ENCODE data around the gene FOXE1. TPM values are rescaled to one million over a fixed set of nuclear protein-coding genes. Genes with fewer than 3 reads are reported as not detected.

Gene FOXE1
- total RNA-seq, 2 experiments from 2014 or later = not detected

- H3K36me3 Mint-ChIP-seq = no peaks in the 10 kb centered on the region
- H3K27ac Mint-ChIP-seq = no peak overlapping the region
- H3K9me3 Mint-ChIP-seq = no peaks in the 10 kb centered on the region
- H3K27me3 Mint-ChIP-seq = peaks cover 63% of the 10 kb centered on the region
- no peak for DNase-seq
- no peak overlapping the region for H3K4me3 Mint-ChIP-seq
- no peaks in the 10 kb centered on the region for H3K4me1 Mint-ChIP-seq
These were observed 12.5 kb upstream of the FOXE1 start for GRCh38 chr9:97840521-97840920.

- DNase-seq = no peak
- Mint-ChIP-seq H3K27ac (no peak overlapping the region), H3K27me3 (peaks cover 71% of the 10 kb centered on the region), H3K9me3 (no peaks in the 10 kb centered on the region), H3K4me1 (peaks cover under 1% of the 10 kb centered on the region), H3K36me3 (no peaks in the 10 kb centered on the region), H3K4me3 (no peak overlapping the region)
These were observed 10.1 kb upstream of the FOXE1 start for GRCh38 chr9:97842960-97843359.

DNA sequence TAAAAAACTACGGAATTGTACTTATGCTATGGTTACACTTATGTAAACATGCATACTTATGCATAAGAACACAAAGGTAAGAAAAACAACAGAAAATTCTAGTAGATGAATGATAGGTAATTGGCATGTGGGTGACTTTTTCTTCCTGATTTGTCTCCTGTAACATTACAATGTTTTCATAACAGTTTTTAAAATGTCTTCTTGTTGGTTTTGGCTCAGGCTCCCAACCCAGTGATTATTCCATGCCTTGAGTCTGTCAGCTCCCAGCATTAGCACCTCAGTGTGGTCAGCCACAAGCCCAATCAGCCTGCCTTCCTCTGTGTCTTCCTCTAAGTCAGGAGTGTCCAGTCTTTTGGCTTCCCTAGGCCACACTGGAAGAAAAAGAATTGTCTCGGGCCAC is 7.9 kb upstream of the FOXE1 start:
- Mint-ChIP-seq H3K4me3 (no peak overlapping the region), H3K9me3 (no peaks in the 10 kb centered on the region), H3K4me1 (peaks cover 14% of the 10 kb centered on the region), H3K27me3 (peaks cover 83% of the 10 kb centered on the region), H3K36me3 (no peaks in the 10 kb centered on the region), H3K27ac (no peak overlapping the region)
- no peak for DNase-seq

- Mint-ChIP-seq H3K9me3 (no peaks in the 10 kb centered on the region), H3K4me1 (peaks cover 14% of the 10 kb centered on the region), H3K36me3 (no peaks in the 10 kb centered on the region), H3K27ac (no peak overlapping the region), H3K4me3 (no peak overlapping the region), H3K27me3 (peaks cover 83% of the 10 kb centered on the region)
- DNase-seq = no peak
These were observed 7.3 kb upstream of the FOXE1 start for GRCh38 chr9:97845763-97846162.

DNA sequence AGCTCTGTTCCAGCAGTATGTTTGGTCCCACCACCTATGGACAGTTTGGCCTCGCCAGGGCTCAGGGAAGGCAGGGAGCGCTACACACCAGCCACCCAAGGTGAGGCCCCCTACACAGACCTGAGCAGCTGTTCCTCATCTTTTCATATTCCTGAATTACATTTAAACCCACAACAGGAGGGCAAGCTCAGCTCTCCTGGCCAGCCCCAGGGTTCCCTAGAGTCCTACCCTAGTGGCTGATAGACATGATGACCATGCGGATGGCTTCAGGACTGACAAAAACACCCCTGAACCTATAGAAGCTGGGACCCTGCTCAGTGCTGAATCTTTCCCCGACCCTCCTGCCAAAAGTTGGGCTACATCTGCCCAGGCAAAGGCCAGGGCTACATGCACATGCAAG is 6.7 kb upstream of the FOXE1 start:
- Mint-ChIP-seq H3K27ac (no peak overlapping the region), H3K36me3 (no peaks in the 10 kb centered on the region)
- DNase-seq = no peak

GRCh38 chr9:97847474-97848214 is 5.4 kb upstream of the FOXE1 start:
- Mint-ChIP-seq H3K27me3 (peaks cover 89% of the 10 kb centered on the region), H3K27ac (no peak overlapping the region), H3K36me3 (no peaks in the 10 kb centered on the region), H3K4me1 (peaks cover 17% of the 10 kb centered on the region), H3K9me3 (no peaks in the 10 kb centered on the region), H3K4me3 (no peak overlapping the region)
- no peak for DNase-seq

More for the DNA sequence above, 6.7 kb upstream of the FOXE1 start:
- no peak overlapping the region for H3K4me3 Mint-ChIP-seq
- H3K9me3 Mint-ChIP-seq = no peaks in the 10 kb centered on the region
- H3K27me3 Mint-ChIP-seq = peaks cover 83% of the 10 kb centered on the region
- H3K4me1 Mint-ChIP-seq = peaks cover 14% of the 10 kb centered on the region

DNA sequence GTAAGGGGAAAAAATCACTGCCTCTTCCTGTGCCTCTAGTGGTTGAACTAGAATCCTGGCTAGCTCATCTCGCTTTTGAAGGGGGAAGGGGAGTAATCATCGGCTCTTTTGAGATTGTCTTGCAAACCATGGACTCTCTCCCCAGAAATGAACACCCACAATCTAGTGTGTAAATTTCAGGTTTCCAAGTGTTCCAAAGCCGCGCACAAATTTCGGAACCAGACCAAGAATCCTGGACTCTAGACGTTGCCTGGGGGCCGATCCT is 4.9 kb upstream of the FOXE1 start:
- Mint-ChIP-seq H3K27me3 (peaks cover 87% of the 10 kb centered on the region), H3K4me3 (peak overlapping the region; percentile 12), H3K27ac (no peak overlapping the region), H3K9me3 (no peaks in the 10 kb centered on the region), H3K4me1 (peaks cover 17% of the 10 kb centered on the region), H3K36me3 (no peaks in the 10 kb centered on the region)
- no peak for DNase-seq

DNA sequence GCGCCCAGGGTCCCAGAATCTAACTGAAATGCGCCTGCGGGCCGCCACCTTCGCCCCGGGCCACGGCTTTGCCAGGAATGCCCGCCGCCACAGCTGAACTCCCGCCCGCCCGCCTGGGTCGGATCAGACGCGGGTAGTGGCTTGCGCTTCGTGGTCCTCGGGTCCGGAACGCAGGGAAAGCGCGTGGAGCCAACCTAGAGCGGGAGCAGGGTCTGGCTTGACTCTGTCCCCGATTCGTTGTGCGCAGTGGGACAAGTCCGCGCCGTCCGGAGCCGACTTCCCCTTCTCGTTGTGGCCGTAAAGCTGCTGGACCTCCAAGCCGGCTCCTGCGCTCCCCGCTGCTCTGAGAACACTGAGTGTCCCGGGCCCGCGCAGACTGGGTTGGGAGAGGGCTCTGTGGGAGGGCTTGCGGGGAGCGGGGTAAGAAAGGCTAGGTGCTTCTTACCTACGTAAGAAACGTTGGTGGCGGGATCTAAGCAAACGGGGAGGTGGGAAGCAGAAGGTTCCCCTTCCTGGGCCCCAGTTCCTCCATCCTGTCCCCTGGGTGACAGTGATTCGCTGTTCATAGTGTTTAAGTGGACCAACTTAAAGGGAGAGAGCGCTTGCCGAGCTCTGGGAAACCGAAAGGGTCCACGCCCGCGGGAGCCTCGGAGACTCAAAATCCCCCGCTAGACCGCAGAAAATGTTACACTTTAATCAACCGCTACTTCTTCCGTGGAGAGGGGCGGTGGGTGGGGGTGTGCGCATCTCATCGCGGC is 4.4 kb upstream of the FOXE1 start:
- Mint-ChIP-seq H3K9me3 (no peaks in the 10 kb centered on the region), H3K4me1 (peaks cover 17% of the 10 kb centered on the region), H3K36me3 (no peaks in the 10 kb centered on the region), H3K27ac (no peak overlapping the region), H3K4me3 (peak overlapping the region; percentile 66), H3K27me3 (peaks cover 85% of the 10 kb centered on the region)
- DNase-seq = peak; percentile 30

DNA sequence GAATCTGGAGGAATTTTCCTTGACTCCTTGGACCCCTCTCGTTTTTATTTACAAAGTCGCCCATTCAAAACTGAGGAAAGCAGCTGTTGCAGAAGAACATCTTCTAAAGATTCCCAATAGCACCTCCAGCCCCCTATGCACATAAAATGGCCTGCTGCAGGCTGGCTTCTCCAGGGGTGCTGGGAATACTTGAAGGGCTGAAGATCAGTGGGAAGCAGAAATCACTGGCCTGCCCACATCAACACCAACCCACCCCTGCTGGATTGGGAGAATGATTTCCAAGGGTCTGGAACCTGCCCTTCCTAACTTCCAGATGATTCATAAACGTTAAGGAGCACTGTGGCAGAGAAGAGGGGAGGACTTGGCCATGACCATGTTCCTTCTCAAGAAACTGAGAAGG is 3.0 kb upstream of the FOXE1 start:
- Mint-ChIP-seq H3K27ac (no peak overlapping the region), H3K27me3 (peaks cover 89% of the 10 kb centered on the region), H3K4me1 (peaks cover 19% of the 10 kb centered on the region), H3K36me3 (no peaks in the 10 kb centered on the region), H3K4me3 (no peak overlapping the region), H3K9me3 (no peaks in the 10 kb centered on the region)
- DNase-seq = no peak

GRCh38 chr9:97850746-97851445 is 2.1 kb upstream of the FOXE1 start:
- no peak for DNase-seq
- Mint-ChIP-seq H3K4me1 (peaks cover 21% of the 10 kb centered on the region), H3K36me3 (no peaks in the 10 kb centered on the region), H3K27me3 (peaks cover 89% of the 10 kb centered on the region), H3K27ac (no peak overlapping the region), H3K9me3 (no peaks in the 10 kb centered on the region), H3K4me3 (no peak overlapping the region)

- Mint-ChIP-seq H3K9me3 (no peaks in the 10 kb centered on the region), H3K4me3 (no peak overlapping the region), H3K27ac (no peak overlapping the region), H3K27me3 (peaks cover 89% of the 10 kb centered on the region), H3K4me1 (peaks cover 21% of the 10 kb centered on the region), H3K36me3 (no peaks in the 10 kb centered on the region)
- DNase-seq = no peak
These were observed 1.6 kb upstream of the FOXE1 start for GRCh38 chr9:97851446-97851883.

GRCh38 chr9:97852001-97852398 is 1.0 kb upstream of the FOXE1 start:
- H3K27ac Mint-ChIP-seq = no peak overlapping the region
- H3K4me1 Mint-ChIP-seq = peaks cover 21% of the 10 kb centered on the region
- H3K36me3 Mint-ChIP-seq = no peaks in the 10 kb centered on the region
- H3K27me3 Mint-ChIP-seq = peaks cover 90% of the 10 kb centered on the region
- no peak for DNase-seq
- no peak overlapping the region for H3K4me3 Mint-ChIP-seq
- H3K9me3 Mint-ChIP-seq = no peaks in the 10 kb centered on the region

DNA sequence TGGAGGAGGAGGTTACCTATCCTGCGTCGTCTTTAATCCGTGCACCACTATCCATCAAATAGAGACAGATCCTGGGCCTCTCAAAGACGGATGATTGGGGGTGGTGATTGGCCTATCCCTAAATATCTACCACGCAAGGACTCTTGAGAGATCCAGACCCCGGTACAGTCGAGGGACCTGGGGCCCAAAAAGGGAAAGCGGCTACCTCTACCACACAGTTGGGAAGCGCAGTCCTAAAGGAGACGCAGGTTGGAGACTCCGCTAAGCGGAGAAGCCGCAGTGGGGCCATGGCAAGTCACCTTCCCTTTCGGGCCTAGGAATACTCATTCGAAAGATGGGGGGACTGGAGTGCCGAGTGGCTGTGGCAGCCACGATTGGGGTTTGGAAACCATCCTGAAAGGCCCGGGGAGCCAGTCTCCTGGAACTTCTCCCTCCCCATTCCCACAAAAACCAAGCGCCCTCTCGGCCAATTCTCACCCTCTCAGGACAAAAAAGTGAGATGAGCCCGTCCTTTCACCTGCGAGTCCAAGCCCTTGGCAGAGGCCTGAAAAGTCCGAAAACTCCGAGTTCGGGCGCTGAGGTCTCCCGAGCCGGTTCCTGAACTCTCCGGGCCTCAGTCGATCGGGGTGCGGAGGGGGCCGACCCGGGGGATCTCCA is 499 bp upstream of the FOXE1 start:
- H3K4me3 Mint-ChIP-seq = peak overlapping the region; percentile 50
- H3K27ac Mint-ChIP-seq = no peak overlapping the region
- H3K9me3 Mint-ChIP-seq = no peaks in the 10 kb centered on the region
- peaks cover 90% of the 10 kb centered on the region for H3K27me3 Mint-ChIP-seq
- no peaks in the 10 kb centered on the region for H3K36me3 Mint-ChIP-seq
- H3K4me1 Mint-ChIP-seq = peaks cover 26% of the 10 kb centered on the region
- no peak for DNase-seq

DNA sequence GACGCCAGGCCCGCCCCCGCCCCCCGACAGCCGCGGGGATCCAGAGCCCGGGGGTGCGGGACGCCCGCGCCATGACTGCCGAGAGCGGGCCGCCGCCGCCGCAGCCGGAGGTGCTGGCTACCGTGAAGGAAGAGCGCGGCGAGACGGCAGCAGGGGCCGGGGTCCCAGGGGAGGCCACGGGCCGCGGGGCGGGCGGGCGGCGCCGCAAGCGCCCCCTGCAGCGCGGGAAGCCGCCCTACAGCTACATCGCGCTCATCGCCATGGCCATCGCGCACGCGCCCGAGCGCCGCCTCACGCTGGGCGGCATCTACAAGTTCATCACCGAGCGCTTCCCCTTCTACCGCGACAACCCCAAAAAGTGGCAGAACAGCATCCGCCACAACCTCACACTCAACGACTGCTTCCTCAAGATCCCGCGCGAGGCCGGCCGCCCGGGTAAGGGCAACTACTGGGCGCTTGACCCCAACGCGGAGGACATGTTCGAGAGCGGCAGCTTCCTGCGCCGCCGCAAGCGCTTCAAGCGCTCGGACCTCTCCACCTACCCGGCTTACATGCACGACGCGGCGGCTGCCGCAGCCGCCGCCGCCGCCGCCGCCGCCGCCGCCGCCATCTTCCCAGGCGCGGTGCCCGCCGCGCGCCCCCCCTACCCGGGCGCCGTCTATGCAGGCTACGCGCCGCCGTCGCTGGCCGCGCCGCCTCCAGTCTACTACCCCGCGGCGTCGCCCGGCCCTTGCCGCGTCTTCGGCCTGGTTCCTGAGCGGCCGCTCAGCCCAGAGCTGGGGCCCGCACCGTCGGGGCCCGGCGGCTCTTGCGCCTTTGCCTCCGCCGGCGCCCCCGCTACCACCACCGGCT is 1.0 kb downstream of the FOXE1 start:
- no peaks in the 10 kb centered on the region for H3K9me3 Mint-ChIP-seq

More for the DNA sequence above, 1.0 kb downstream of the FOXE1 start:
- DNase-seq = peak; percentile 71
- no peaks in the 10 kb centered on the region for H3K36me3 Mint-ChIP-seq
- peak overlapping the region; percentile 80 for H3K4me3 Mint-ChIP-seq
- H3K27ac Mint-ChIP-seq = no peak overlapping the region
- peaks cover 91% of the 10 kb centered on the region for H3K27me3 Mint-ChIP-seq
- peaks cover 23% of the 10 kb centered on the region for H3K4me1 Mint-ChIP-seq

Measured in activated naive CD8-positive, alpha-beta T cell treated with anti-CD3 and anti-CD28 coated beads for 36 hours (primary cell).